Activated CD4-positive, alpha-beta T cell treated with anti-CD3 and anti-CD28 coated beads for 36 hours (primary cell): ENCODE measurements around the gene CEACAM16. TPM values are rescaled to one million over a fixed set of nuclear protein-coding genes. Genes with fewer than 3 reads are reported as not detected.

Experiments
- ATAC-seq: fragments of 200-7000 bp; cut with Tn5 transposase; one replicate; pipeline ENCODE4 v1.10.0; 2021; ENCODE audit warnings: mild to moderate bottlenecking, moderate library complexity
- CTCF ChIA-PET: fragments of 350-600 bp; sonication (Branson Sonifier 250); formaldehyde crosslinking; loops from one replicate; lab custom pipeline; 2021; ENCODE audit warnings: antibody characterized with exemption; lab: Charles Lee
- POLR2A ChIA-PET: fragments of 350-600 bp; sonication (Branson Sonifier 250); formaldehyde crosslinking; loops from one replicate; lab custom pipeline; 2021; ENCODE audit warnings: antibody characterized with exemption, inconsistent platforms; lab: Charles Lee
- DNase-seq: peaks from one replicate; pipeline ENCODE4 v3.0.0-alpha.2; 2020
- H3K27ac Mint-ChIP-seq: one replicate; pipeline ENCODE4 v1.8.0; 2021; ENCODE audit warnings: mixed read lengths
- H3K27me3 Mint-ChIP-seq: one replicate; pipeline ENCODE4 v1.8.0; 2021; ENCODE audit warnings: mixed read lengths
- H3K36me3 Mint-ChIP-seq: one replicate; pipeline ENCODE4 v1.8.0; 2021; ENCODE audit warnings: low read depth, mixed read lengths
- H3K4me1 Mint-ChIP-seq: one replicate; pipeline ENCODE4 v1.8.0; 2021; ENCODE audit warnings: mixed read lengths
- H3K4me3 Mint-ChIP-seq: one replicate; pipeline ENCODE4 v1.8.0; 2021; ENCODE audit warnings: mild to moderate bottlenecking, moderate library complexity, mixed read lengths
- H3K9me3 Mint-ChIP-seq: one replicate; pipeline ENCODE4 v1.8.0; 2021; ENCODE audit warnings: low read depth, mixed read lengths
- intact Hi-C, 2 experiments: fragments of 100-400 bp; cut with DNase I in 1 of 2; cut with micrococcal nuclease in 1 of 2; formaldehyde crosslinking; loops; one replicate each; pipeline versions ENCODE4 v1.14.2 to v1.15.1; 2022 to 2024; cut with DNase I, micrococcal nuclease
- total RNA-seq, 2 experiments: library from RNA; stranded (reverse); gene quantifications; one replicate each; pipeline ENCODE4 v1.2.3, GENCODE V29; 2021

The CEACAM16 gene
- total RNA-seq, 2 experiments from 2014 or later = not detected

- peaks cover 58% of the 10 kb centered on the region for H3K4me1 Mint-ChIP-seq
- H3K9me3 Mint-ChIP-seq = no peaks in the 10 kb centered on the region
- H3K4me3 Mint-ChIP-seq = peak overlapping the region; percentile 94
- no peaks in the 10 kb centered on the region for H3K27me3 Mint-ChIP-seq
- ATAC-seq = peak; percentile 45
- intact Hi-C loops = loop anchor here (1.0 to 10.0 kb wide), 13 partner anchors 7 to 1851 kb away; partner anchors contain the start of genes CALM3 (in 1 of the 2), CLPTM1 (in 1 of the 2), GEMIN7 (in 1 of the 2) and PPP1R37 (in 1 of the 2)
- ChIA-PET POLR2A (interaction anchor here (1.2 to 1.6 kb wide), 3 partner anchors 11 to 200 kb away, joined by 4 to 5 read pairs (median 5); no protein-coding TSS in a partner anchor), CTCF (interaction anchor here (0.7 to 2.0 kb wide), 8 partner anchors 12 to 177 kb away, joined by 3 to 16 read pairs (median 5); no protein-coding TSS in a partner anchor)
- DNase-seq = peak; percentile 93
- H3K36me3 Mint-ChIP-seq = peaks cover 80% of the 10 kb centered on the region
- H3K27ac Mint-ChIP-seq = peak overlapping the region; percentile 97
Measured at GRCh38 chr19:44753932-44754749, 55.2 kb downstream of the CEACAM16 start.

GRCh38 chr19:44754750-44755080 lies 55.8 kb downstream of the CEACAM16 start:
- Mint-ChIP-seq H3K36me3 (peaks cover 80% of the 10 kb centered on the region), H3K27me3 (no peaks in the 10 kb centered on the region), H3K4me1 (peaks cover 57% of the 10 kb centered on the region), H3K4me3 (peak overlapping the region; percentile 94), H3K9me3 (no peaks in the 10 kb centered on the region), H3K27ac (peak overlapping the region; percentile 97)
- ATAC-seq (no peak), DNase-seq (no peak)
- CTCF ChIA-PET = interaction anchor here (0.8 to 1.6 kb wide), 5 partner anchors 12 to 100 kb away, joined by 4 to 6 read pairs (median 5); no protein-coding TSS in a partner anchor
- intact Hi-C loops = loop anchor here in 1 of 2 experiments (1.0 to 10.0 kb wide), 6 partner anchors 167 to 1850 kb away; partner anchors contain the start of genes CALM3, GEMIN7, RELB and ZNF180
- POLR2A ChIA-PET = no interaction called here

- POLR2A ChIA-PET = no interaction called here
- intact Hi-C loops = loop anchor here in 1 of 2 experiments (10.0 kb wide), 1 partner anchor 1850 kb away; the partner anchor contains the start of gene CALM3
Measured at GRCh38 chr19:44755219-44755618, 56.3 kb downstream of the CEACAM16 start.

DNA sequence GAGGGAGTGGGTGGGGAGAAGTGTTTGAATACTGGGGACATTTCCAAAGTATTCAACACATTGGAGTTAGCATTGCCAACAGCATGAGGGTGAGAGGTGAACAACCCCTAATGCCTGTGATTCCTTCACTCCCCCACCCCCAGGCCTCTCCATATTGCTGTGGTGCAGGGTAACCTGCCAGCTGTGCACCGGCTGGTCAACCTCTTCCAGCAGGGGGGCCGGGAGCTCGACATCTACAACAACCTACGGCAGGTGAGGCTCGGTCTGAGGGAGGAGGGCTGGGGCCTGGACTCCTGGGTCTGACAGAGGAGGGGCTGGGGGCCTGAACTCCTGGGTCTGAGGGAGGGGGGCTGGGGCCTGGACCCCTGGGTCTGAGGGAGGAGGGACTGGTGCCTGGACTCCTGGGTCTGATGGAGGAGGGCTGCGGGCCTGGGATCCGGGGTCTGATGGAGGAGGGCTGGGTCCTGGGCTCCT lies 57.2 kb downstream of the CEACAM16 start:
- intact Hi-C loops = loop anchor here in 1 of 2 experiments (10.0 kb wide), 1 partner anchor 1849 kb away; the partner anchor contains the start of gene CALM3
- POLR2A ChIA-PET = no interaction called here
- H3K36me3 Mint-ChIP-seq = peaks cover 80% of the 10 kb centered on the region

More at GRCh38 chr19:44755219-44755618, 56.3 kb downstream of the CEACAM16 start:
- CTCF ChIA-PET = interaction anchor here (0.6 to 1.6 kb wide), 7 partner anchors 11 to 101 kb away, joined by 3 to 6 read pairs (median 5); no protein-coding TSS in a partner anchor
- Mint-ChIP-seq H3K27ac (peak overlapping the region; percentile 97), H3K9me3 (no peaks in the 10 kb centered on the region), H3K4me3 (peak overlapping the region; percentile 94), H3K4me1 (peaks cover 57% of the 10 kb centered on the region), H3K36me3 (peaks cover 80% of the 10 kb centered on the region), H3K27me3 (no peaks in the 10 kb centered on the region)
- DNase-seq (no peak), ATAC-seq (no peak)

DNA sequence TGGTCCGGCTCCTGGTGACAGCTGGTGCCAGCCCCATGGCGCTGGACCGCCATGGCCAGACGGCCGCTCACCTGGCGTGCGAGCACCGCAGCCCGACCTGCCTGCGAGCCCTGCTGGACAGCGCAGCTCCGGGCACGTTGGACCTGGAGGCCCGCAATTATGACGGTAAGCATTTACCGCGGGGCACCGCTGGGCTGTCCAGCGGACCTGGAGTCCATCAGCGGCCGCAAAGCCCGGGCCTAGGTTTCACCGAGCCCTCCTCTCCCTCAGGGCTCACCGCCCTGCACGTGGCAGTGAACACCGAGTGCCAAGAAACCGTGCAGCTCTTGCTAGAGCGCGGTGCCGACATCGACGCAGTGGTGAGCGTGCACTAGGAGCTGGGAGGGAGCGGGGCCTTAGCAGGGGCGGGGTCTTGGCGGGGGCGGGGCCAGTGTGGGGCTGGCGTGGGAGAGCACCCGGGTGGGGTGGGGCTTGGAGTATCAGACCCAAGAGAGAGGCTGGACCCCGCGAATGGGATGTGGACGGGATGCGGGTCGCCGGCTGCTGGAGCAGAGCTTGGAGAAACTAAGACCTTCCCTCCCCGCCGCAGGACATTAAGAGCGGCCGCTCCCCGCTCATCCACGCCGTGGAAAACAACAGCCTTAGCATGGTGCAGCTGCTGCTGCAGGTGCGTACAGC lies 58.2 kb downstream of the CEACAM16 start:
- CTCF ChIA-PET = interaction anchor here (1.0 to 1.8 kb wide), 2 partner anchors 13 to 35 kb away, joined by 3 to 10 read pairs; no protein-coding TSS in a partner anchor

More for the DNA sequence above, 57.2 kb downstream of the CEACAM16 start:
- ATAC-seq (no peak), DNase-seq (no peak)
- peaks cover 60% of the 10 kb centered on the region for H3K4me1 Mint-ChIP-seq
- no peaks in the 10 kb centered on the region for H3K27me3 Mint-ChIP-seq
- CTCF ChIA-PET = interaction anchor here (1.2 to 1.6 kb wide), 2 partner anchors 12 to 34 kb away, joined by 4 to 5 read pairs; no protein-coding TSS in a partner anchor
- H3K27ac Mint-ChIP-seq = peak overlapping the region; percentile 78
- H3K4me3 Mint-ChIP-seq = peak overlapping the region; percentile 36
- H3K9me3 Mint-ChIP-seq = no peaks in the 10 kb centered on the region

DNA sequence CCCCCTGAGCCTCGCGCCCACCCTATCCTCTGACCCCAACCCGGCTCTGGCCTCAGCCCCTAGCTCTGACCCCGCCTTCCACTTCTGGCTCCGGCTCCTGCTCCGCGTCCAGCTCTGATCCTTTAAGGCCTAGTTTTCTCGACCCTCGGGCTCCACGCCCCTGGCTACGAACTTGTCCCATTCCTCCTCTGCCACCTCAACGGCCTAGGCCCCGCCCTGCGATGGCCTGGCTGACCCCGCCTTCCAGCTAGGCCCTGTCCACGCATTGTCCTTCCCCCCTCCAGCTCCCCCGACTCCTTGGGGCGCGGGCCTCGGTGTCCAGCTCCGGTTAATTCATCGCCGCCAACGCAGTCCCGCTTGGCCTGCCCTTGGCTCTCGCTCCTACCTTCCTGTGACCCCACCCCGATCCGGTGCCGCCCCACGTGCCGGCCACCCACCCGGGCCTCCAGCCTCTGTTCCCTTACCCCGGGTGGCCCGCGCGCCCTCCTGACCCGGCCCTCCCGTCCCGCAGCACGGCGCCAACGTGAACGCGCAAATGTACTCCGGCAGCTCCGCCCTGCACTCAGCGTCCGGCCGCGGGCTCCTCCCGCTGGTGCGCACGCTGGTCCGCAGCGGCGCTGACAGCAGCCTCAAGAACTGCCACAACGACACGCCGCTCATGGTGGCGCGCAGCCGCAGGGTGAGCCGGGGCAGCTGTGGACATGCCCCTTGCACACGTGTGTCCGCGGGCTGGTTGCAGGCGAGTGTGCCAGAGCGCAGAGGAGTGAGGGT lies 59.0 kb downstream of the CEACAM16 start:
- ChIA-PET POLR2A (interaction anchor here (0.8 kb wide), 1 partner anchor 9 kb away, joined by 3 read pairs; no protein-coding TSS in a partner anchor), CTCF (interaction anchor here (1.0 to 1.8 kb wide), 2 partner anchors 13 to 36 kb away, joined by 3 to 10 read pairs; no protein-coding TSS in a partner anchor)
- H3K36me3 Mint-ChIP-seq = peaks cover 64% of the 10 kb centered on the region
- no peak for DNase-seq
- H3K4me3 Mint-ChIP-seq = no peak overlapping the region
- intact Hi-C loops = loop anchor here in 1 of 2 experiments (10.0 kb wide), 1 partner anchor 1847 kb away; the partner anchor contains the start of gene CALM3
- no peak for ATAC-seq
- H3K27me3 Mint-ChIP-seq = no peaks in the 10 kb centered on the region
- H3K27ac Mint-ChIP-seq = no peak overlapping the region
- no peaks in the 10 kb centered on the region for H3K9me3 Mint-ChIP-seq
- H3K4me1 Mint-ChIP-seq = peaks cover 48% of the 10 kb centered on the region

More for the DNA sequence above, 58.2 kb downstream of the CEACAM16 start:
- no peak overlapping the region for H3K27ac Mint-ChIP-seq
- H3K36me3 Mint-ChIP-seq = peaks cover 71% of the 10 kb centered on the region
- H3K9me3 Mint-ChIP-seq = no peaks in the 10 kb centered on the region
- DNase-seq (no peak), ATAC-seq (no peak)
- intact Hi-C loops = loop anchor here in 1 of 2 experiments (10.0 kb wide), 1 partner anchor 1848 kb away; the partner anchor contains the start of gene CALM3
- H3K4me1 Mint-ChIP-seq = peaks cover 53% of the 10 kb centered on the region
- H3K27me3 Mint-ChIP-seq = no peaks in the 10 kb centered on the region
- POLR2A ChIA-PET = interaction anchor here (0.8 kb wide), 1 partner anchor 10 kb away, joined by 3 read pairs; no protein-coding TSS in a partner anchor
- H3K4me3 Mint-ChIP-seq = no peak overlapping the region

- H3K4me1 Mint-ChIP-seq = peaks cover 49% of the 10 kb centered on the region
Measured at GRCh38 chr19:44758596-44758995, 59.6 kb downstream of the CEACAM16 start.

DNA sequence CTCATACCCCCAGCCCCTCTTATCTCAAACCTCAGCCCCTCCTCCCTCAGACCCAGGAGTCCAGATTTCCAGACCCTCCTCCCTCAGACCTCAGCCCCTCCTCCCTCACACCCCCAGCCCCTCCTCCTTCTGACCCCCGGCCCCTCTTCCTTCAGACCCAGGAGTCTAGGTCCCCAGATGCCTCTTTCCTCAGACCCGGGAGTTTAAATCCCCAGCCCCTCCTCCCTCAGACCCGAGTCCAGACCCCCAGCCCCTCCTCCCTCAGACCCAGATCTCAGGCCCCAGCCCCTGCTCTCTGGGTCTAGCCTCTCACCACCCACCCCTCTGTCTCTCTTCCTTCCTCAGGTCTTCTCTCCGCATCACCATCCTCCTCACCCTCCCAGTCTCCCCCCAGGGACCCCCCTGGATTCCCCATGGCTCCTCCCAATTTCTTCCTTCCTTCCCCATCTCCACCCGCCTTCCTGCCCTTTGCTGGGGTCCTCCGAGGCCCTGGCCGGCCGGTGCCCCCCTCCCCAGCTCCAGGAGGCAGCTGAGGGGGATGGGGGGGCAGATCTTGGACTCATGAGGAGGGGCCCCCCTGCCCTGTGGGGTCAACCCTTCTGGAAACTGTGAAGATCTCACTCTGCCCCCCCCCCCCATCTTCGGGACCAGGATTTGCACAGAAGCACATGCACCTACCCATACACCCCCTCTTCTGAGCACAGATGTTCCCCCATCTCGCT lies 60.3 kb downstream of the CEACAM16 start:
- Mint-ChIP-seq H3K36me3 (peaks cover 55% of the 10 kb centered on the region), H3K27ac (no peak overlapping the region)
- POLR2A ChIA-PET = no interaction called here

More at GRCh38 chr19:44758596-44758995, 59.6 kb downstream of the CEACAM16 start:
- Mint-ChIP-seq H3K27me3 (no peaks in the 10 kb centered on the region), H3K9me3 (no peaks in the 10 kb centered on the region), H3K27ac (peak overlapping the region; percentile 8), H3K36me3 (peaks cover 61% of the 10 kb centered on the region), H3K4me3 (no peak overlapping the region)
- intact Hi-C loops = loop anchor here in 1 of 2 experiments (10.0 kb wide), 1 partner anchor 1846 kb away; the partner anchor contains the start of gene CALM3
- DNase-seq (no peak), ATAC-seq (no peak)
- ChIA-PET CTCF (interaction anchor here (1.8 kb wide), 1 partner anchor 12 kb away, joined by 10 read pairs; no protein-coding TSS in a partner anchor), POLR2A (no interaction called here)

More for the DNA sequence above, 60.3 kb downstream of the CEACAM16 start:
- no peak for DNase-seq
- Mint-ChIP-seq H3K4me3 (no peak overlapping the region), H3K4me1 (peaks cover 51% of the 10 kb centered on the region), H3K9me3 (no peaks in the 10 kb centered on the region), H3K27me3 (no peaks in the 10 kb centered on the region)
- CTCF ChIA-PET = no interaction called here
- no peak for ATAC-seq
- intact Hi-C loops = loop anchor here in 1 of 2 experiments (10.0 kb wide), 1 partner anchor 1846 kb away; the partner anchor contains the start of gene CALM3
